ENCODE measurements around the gene TBC1D22A. TPM values are rescaled to one million over a fixed set of nuclear protein-coding genes. Genes with fewer than 3 reads are reported as not detected.
A peak's percentile ranks its signal among the peaks of the same experiment; 100 is the strongest.

TBC1D22A gene
- total and polyA plus RNA-seq, 9 of the 15 experiments (the other 6 are each of a cell fraction or from before 2014, with no cell fraction given): 0.20 to 11.5 (median 5.2) TPM

GRCh38 chr22:46776876-46777608 lies 14.6 kb downstream of the TBC1D22A start:
- Histone ChIP-seq H3K9me3 (replicated peaks; ENCODE audit: control insufficient read depth, insufficient read depth, low read depth, low read length) (no peaks in the 10 kb centered on the region), H3K9me1 (ENCODE audit: control insufficient read depth, insufficient read depth, low read length) (peaks cover 3% of the 10 kb centered on the region), H3K9ac (ENCODE audit: insufficient read depth in 1 of 2, low read depth in 2 of 2, low read length in 2 of 2) (peak overlapping the region in 1 of 2 experiments; percentile 58; a peak in 1 of 4 replicates), H3K4me3 (no peak overlapping the region), H3K36me3 (ENCODE audit: control insufficient read depth, insufficient read depth, low read length) (0 out of 3 replicates have a peak, but pooled peaks cover 2% of the 10 kb centered on the region), H3K27ac (ENCODE audit: extremely low read depth, low read depth, low read length) (no peak overlapping the region), H3K4me2 (ENCODE audit: insufficient read depth, low read length) (no peak overlapping the region), H3K27me3 (ENCODE audit: control insufficient read depth in 2 of 2, insufficient read depth in 2 of 2, low read length in 2 of 2) (no peaks in the 10 kb centered on the region), H4K20me1 (replicated peaks; ENCODE audit: control insufficient read depth, insufficient read depth, low read length) (peaks cover 7% of the 10 kb centered on the region), H3K4me1 (replicated peaks in 1 of 2; ENCODE audit: control insufficient read depth in 2 of 2, insufficient read depth in 2 of 2, low read length in 2 of 2) (peaks cover 24 to 43% of the 10 kb centered on the region in 2 experiments), H3K79me2 (ENCODE audit: control insufficient read depth, insufficient read depth, low read length) (peaks cover 39% of the 10 kb centered on the region), H2AFZ (ENCODE audit: low read depth, low read length) (no peak overlapping the region)
- TF ChIP-seq EGR1 (conservative IDR thresholded peaks at IDR 0.05): 0 out of 2 replicates have a peak, but pooled peaks have one; percentile 32
- TF ChIP-seq ZNF57 (CRISPR knock-in tag; IDR thresholded peaks at IDR 0.05): no peak
- no TSS peak for BruUV-seq (replicated peaks)
- intact Hi-C loops (cut with micrococcal nuclease) (no loop called here), in situ Hi-C loops (cut with MboI) (no loop called here)
- CTCF ChIA-PET (ENCODE audit: low intra/inter-chr PET ratio): no interaction called here
- no peak for DNase-seq (ENCODE audit: extremely low read depth in 1 of 4, low spot score in 3 of 4)
- POLR2A ChIA-PET: interaction anchor here (0.6 kb wide), 1 partner anchor 13 kb away, joined by 3 read pairs; no protein-coding TSS in a partner anchor
- 63% methylated on average over 10 of the region's 18 CpGs for WGBS (ENCODE audit: insufficient coverage, low coverage, missing lambda C conversion rate)
- ATAC-seq: no peak
- FAIRE-seq: no peak

GRCh38 chr22:46777609-46777970 lies 15.1 kb downstream of the TBC1D22A start:
- peaks cover 39% of the 10 kb centered on the region for H3K79me2 ChIP-seq (ENCODE audit: control insufficient read depth, insufficient read depth, low read length)
- in situ Hi-C loops (cut with MboI) (no loop called here), intact Hi-C loops (cut with micrococcal nuclease) (no loop called here)
- POLR2A ChIA-PET: interaction anchor here (1.3 kb wide), 1 partner anchor 15 kb away, joined by 7 read pairs; the partner anchor contains the start of gene TBC1D22A
- H3K36me3 ChIP-seq (ENCODE audit: control insufficient read depth, insufficient read depth, low read length): 0 out of 3 replicates have a peak, but pooled peaks cover 2% of the 10 kb centered on the region
- no peak overlapping the region for H3K4me2 ChIP-seq (ENCODE audit: insufficient read depth, low read length)
- H3K4me3 ChIP-seq: no peak overlapping the region
- H3K27me3 ChIP-seq (ENCODE audit: control insufficient read depth in 2 of 2, insufficient read depth in 2 of 2, low read length in 2 of 2): no peaks in the 10 kb centered on the region
- H4K20me1 ChIP-seq (replicated peaks; ENCODE audit: control insufficient read depth, insufficient read depth, low read length): peaks cover 7% of the 10 kb centered on the region
- 77% methylated on average over 7 of the region's 11 CpGs for WGBS (ENCODE audit: insufficient coverage, low coverage, missing lambda C conversion rate)
- H3K9me3 ChIP-seq (replicated peaks; ENCODE audit: control insufficient read depth, insufficient read depth, low read depth, low read length): no peaks in the 10 kb centered on the region
- H3K27ac ChIP-seq (ENCODE audit: extremely low read depth, low read depth, low read length): no peak overlapping the region
- TF ChIP-seq NFIC (IDR thresholded peaks at IDR 0.05): peak; percentile 54; the same call in 1 of the 2 replicates
- TF ChIP-seq KLF13 (tag; IDR thresholded peaks at IDR 0.05; ENCODE audit: borderline replicate concordance, low read depth): no peak
- no peak for TF ChIP-seq ZNF23 (CRISPR knock-in tag; IDR thresholded peaks at IDR 0.05)
- TF ChIP-seq EZH2 (IDR thresholded peaks at IDR 0.05; ENCODE audit: borderline replicate concordance, low read depth, low read length): no peak
- peaks cover 24 to 43% of the 10 kb centered on the region in 2 experiments for H3K4me1 ChIP-seq (replicated peaks in 1 of 2; ENCODE audit: control insufficient read depth in 2 of 2, insufficient read depth in 2 of 2, low read length in 2 of 2)
- CTCF ChIA-PET (ENCODE audit: low intra/inter-chr PET ratio): no interaction called here
- no peak for FAIRE-seq
- H3K9me1 ChIP-seq (ENCODE audit: control insufficient read depth, insufficient read depth, low read length): peaks cover 3% of the 10 kb centered on the region
- ATAC-seq: no peak
- no TSS peak for BruUV-seq (replicated peaks)
- no peak for DNase-seq (ENCODE audit: extremely low read depth in 1 of 4, low spot score in 3 of 4)
- H2AFZ ChIP-seq (ENCODE audit: low read depth, low read length): no peak overlapping the region
- H3K9ac ChIP-seq (ENCODE audit: insufficient read depth in 1 of 2, low read depth in 2 of 2, low read length in 2 of 2): peak overlapping the region in 1 of 2 experiments; percentile 58; a peak in 1 of 4 replicates

Data from K562 (cell line).